Activated naive CD8-positive, alpha-beta T cell treated with anti-CD3 and anti-CD28 coated beads, Interleukin-2, amount 50 U/mL, for 24 hours (primary cell): ENCODE data around the gene TMEM250.
"Not testable (repeated sequence)": the region's sequence is repeated elsewhere in the genome, so short reads cannot be mapped to it uniquely, and the experiment has no call there.

Experiments used
- ATAC-seq: fragments of 150-1000 bp; cut with Tn5 transposase; one replicate; pipeline ENCODE4 v1.10.0; 2021
- DNase-seq: peaks from one replicate; pipeline ENCODE4 v3.0.0; 2021
- H3K27ac Mint-ChIP-seq: one replicate; pipeline ENCODE4 v1.8.0; 2021; ENCODE audit warnings: mild to moderate bottlenecking, mixed read lengths
- H3K27me3 Mint-ChIP-seq: one replicate; pipeline ENCODE4 v1.8.0; 2021; ENCODE audit warnings: mixed read lengths
- H3K36me3 Mint-ChIP-seq: one replicate; pipeline ENCODE4 v1.8.0; 2021; ENCODE audit warnings: low read depth, mixed read lengths
- H3K4me1 Mint-ChIP-seq: one replicate; pipeline ENCODE4 v1.8.0; 2021; ENCODE audit warnings: mixed read lengths
- H3K4me3 Mint-ChIP-seq: one replicate; pipeline ENCODE4 v1.8.0; 2021; ENCODE audit warnings: mild to moderate bottlenecking, moderate library complexity, mixed read lengths
- H3K9me3 Mint-ChIP-seq: one replicate; pipeline ENCODE4 v1.8.0; 2021; ENCODE audit warnings: mixed read lengths

The TMEM250 gene

GRCh38 chr9:136103651-136104487 is 14.8 kb downstream of the TMEM250 start:
- Mint-ChIP-seq H3K4me1 (peaks cover 36% of the 10 kb centered on the region), H3K36me3 (no peaks in the 10 kb centered on the region), H3K27me3 (no peaks in the 10 kb centered on the region), H3K4me3 (no peak overlapping the region), H3K9me3 (no peaks in the 10 kb centered on the region), H3K27ac (no peak overlapping the region)
- ATAC-seq (no peak), DNase-seq (no peak)

GRCh38 chr9:136101615-136102074 is 17.0 kb downstream of the TMEM250 start:
- not testable (repeated sequence) for H3K27me3 Mint-ChIP-seq, ATAC-seq, H3K36me3 Mint-ChIP-seq, H3K4me3 Mint-ChIP-seq, DNase-seq, H3K27ac Mint-ChIP-seq, H3K9me3 Mint-ChIP-seq
- H3K4me1 Mint-ChIP-seq = peaks cover 18% of the 10 kb centered on the region

GRCh38 chr9:136100700-136101614 is 17.7 kb downstream of the TMEM250 start:
- ATAC-seq (no peak), DNase-seq (no peak)
- Mint-ChIP-seq H3K36me3 (no peaks in the 10 kb centered on the region), H3K4me3 (no peak overlapping the region), H3K27me3 (no peaks in the 10 kb centered on the region), H3K4me1 (peaks cover 13% of the 10 kb centered on the region), H3K27ac (no peak overlapping the region), H3K9me3 (no peaks in the 10 kb centered on the region)

- ATAC-seq = no peak
- no peaks in the 10 kb centered on the region for H3K27me3 Mint-ChIP-seq
- H3K36me3 Mint-ChIP-seq = no peaks in the 10 kb centered on the region
- no peak overlapping the region for H3K4me3 Mint-ChIP-seq
- DNase-seq = no peak
- peaks cover 7% of the 10 kb centered on the region for H3K4me1 Mint-ChIP-seq
- H3K9me3 Mint-ChIP-seq = no peaks in the 10 kb centered on the region
- H3K27ac Mint-ChIP-seq = no peak overlapping the region
Observed at GRCh38 chr9:136099542-136099941, 19.1 kb downstream of the TMEM250 start.

- Mint-ChIP-seq H3K27ac (no peak overlapping the region), H3K4me3 (no peak overlapping the region), H3K36me3 (no peaks in the 10 kb centered on the region), H3K4me1 (peaks cover 7% of the 10 kb centered on the region), H3K27me3 (no peaks in the 10 kb centered on the region), H3K9me3 (no peaks in the 10 kb centered on the region)
- ATAC-seq (no peak), DNase-seq (no peak)
Observed at GRCh38 chr9:136098844-136099243, 19.8 kb downstream of the TMEM250 start.

- peaks cover 9% of the 10 kb centered on the region for H3K4me1 Mint-ChIP-seq
- H3K27ac Mint-ChIP-seq = no peak overlapping the region
- ATAC-seq (no peak), DNase-seq (no peak)
- no peak overlapping the region for H3K4me3 Mint-ChIP-seq
- no peaks in the 10 kb centered on the region for H3K27me3 Mint-ChIP-seq
- H3K36me3 Mint-ChIP-seq = no peaks in the 10 kb centered on the region
- H3K9me3 Mint-ChIP-seq = no peaks in the 10 kb centered on the region
Observed at GRCh38 chr9:136098210-136098609, 20.5 kb downstream of the TMEM250 start.

- no peaks in the 10 kb centered on the region for H3K27me3 Mint-ChIP-seq
- ATAC-seq (no peak), DNase-seq (no peak)
- no peaks in the 10 kb centered on the region for H3K36me3 Mint-ChIP-seq
- H3K4me1 Mint-ChIP-seq = peaks cover 12% of the 10 kb centered on the region
- peak overlapping the region; percentile 40 for H3K4me3 Mint-ChIP-seq
- no peaks in the 10 kb centered on the region for H3K9me3 Mint-ChIP-seq
- H3K27ac Mint-ChIP-seq = no peak overlapping the region
Observed at GRCh38 chr9:136096505-136097001, 22.1 kb downstream of the TMEM250 start.

GRCh38 chr9:136095070-136096058 is 23.3 kb downstream of the TMEM250 start, which contains the start of gene NACC2:
NACC2 (minus strand) TSS chr9:136095289; CDS start chr9:136050521, 44,768 bp downstream.
- Mint-ChIP-seq H3K36me3 (no peaks in the 10 kb centered on the region), H3K27ac (peak within 1 kb of the TSS; percentile 31), H3K9me3 (no peaks in the 10 kb centered on the region), H3K4me1 (peaks cover 14% of the 10 kb centered on the region), H3K4me3 (peak within 1 kb of the TSS; percentile 66), H3K27me3 (no peaks in the 10 kb centered on the region)
- DNase-seq (peak; percentile 39), ATAC-seq (no peak)

- Mint-ChIP-seq H3K4me3 (peak overlapping the region; percentile 66), H3K27me3 (no peaks in the 10 kb centered on the region), H3K4me1 (peaks cover 21% of the 10 kb centered on the region), H3K9me3 (no peaks in the 10 kb centered on the region), H3K36me3 (no peaks in the 10 kb centered on the region), H3K27ac (peak overlapping the region; percentile 31)
- peak; percentile 62 for ATAC-seq
- DNase-seq = peak; percentile 69
Observed at GRCh38 chr9:136093995-136094881, 24.4 kb downstream of the TMEM250 start.

- no peaks in the 10 kb centered on the region for H3K9me3 Mint-ChIP-seq
- peaks cover 17% of the 10 kb centered on the region for H3K4me1 Mint-ChIP-seq
- H3K36me3 Mint-ChIP-seq = no peaks in the 10 kb centered on the region
- ATAC-seq (no peak), DNase-seq (no peak)
- no peak overlapping the region for H3K27ac Mint-ChIP-seq
- peak overlapping the region; percentile 66 for H3K4me3 Mint-ChIP-seq
- no peaks in the 10 kb centered on the region for H3K27me3 Mint-ChIP-seq
Observed at GRCh38 chr9:136093346-136093986, 25.2 kb downstream of the TMEM250 start.

GRCh38 chr9:136092741-136093140 is 25.9 kb downstream of the TMEM250 start:
- no peaks in the 10 kb centered on the region for H3K27me3 Mint-ChIP-seq
- ATAC-seq (no peak), DNase-seq (no peak)
- H3K9me3 Mint-ChIP-seq = no peaks in the 10 kb centered on the region
- peak overlapping the region; percentile 57 for H3K4me3 Mint-ChIP-seq
- peaks cover 17% of the 10 kb centered on the region for H3K4me1 Mint-ChIP-seq
- H3K27ac Mint-ChIP-seq = no peak overlapping the region
- no peaks in the 10 kb centered on the region for H3K36me3 Mint-ChIP-seq

GRCh38 chr9:136092353-136092650 is 26.4 kb downstream of the TMEM250 start:
- DNase-seq (no peak), ATAC-seq (no peak)
- no peak overlapping the region for H3K27ac Mint-ChIP-seq
- H3K9me3 Mint-ChIP-seq = no peaks in the 10 kb centered on the region
- peaks cover 17% of the 10 kb centered on the region for H3K4me1 Mint-ChIP-seq
- no peaks in the 10 kb centered on the region for H3K27me3 Mint-ChIP-seq
- no peaks in the 10 kb centered on the region for H3K36me3 Mint-ChIP-seq
- H3K4me3 Mint-ChIP-seq = no peak overlapping the region
